IMR-90 (cell line): Measurements from ENCODE around the gene POU2F2. TPM values are rescaled to one million over a fixed set of nuclear protein-coding genes. Genes with fewer than 3 reads are reported as not detected.

ENCODE experiments used
- ATAC-seq: fragments of 200-7000 bp; cut with Tn5 transposase; 2 replicates; pipeline ENCODE4 v1.9.1; 2020; ENCODE audit warnings: low read depth, mild to moderate bottlenecking, moderate library complexity
- BruUV-seq: library from RNA; stranded (reverse); fragments of 400-500 nt; replicated peaks from 2 replicates; lab custom pipeline; 2021; lab: Mats Ljungman, UMichigan
- CTCF ChIA-PET: fragments of 300-600 bp; formaldehyde crosslinking; extraction: SDS; loops from one replicate; lab custom pipeline; 2021; ENCODE audit warnings: antibody characterized with exemption; lab: Yijun Ruan, JAX
- POLR2A ChIA-PET: fragments of 300-600 bp; sonication (Branson Sonifier 250); formaldehyde crosslinking; loops from one replicate; lab custom pipeline; 2022; ENCODE audit warnings: antibody characterized with exemption; ENCODE audit not compliant: unreplicated experiment; lab: Charles Lee
- DNase-seq: peaks from one replicate; pipeline ENCODE4 v3.0.0; 2013
- H2AFZ ChIP-seq: replicated peaks from 2 replicates; pipeline ENCODE3; 2013; ENCODE audit warnings: low read length, mild to moderate bottlenecking; ENCODE audit not compliant: poor library complexity
- H2AK5ac ChIP-seq: 2 replicates; pipeline ENCODE4 v1.6.1; 2013; ENCODE audit warnings: low read depth, low read length, inconsistent platforms
- H2AK9ac ChIP-seq: replicated peaks from 2 replicates; pipeline ENCODE3; 2013; ENCODE audit warnings: mild to moderate bottlenecking, low read depth, low read length, moderate library complexity; ENCODE audit not compliant: poor library complexity
- H2BK120ac ChIP-seq: 2 replicates; pipeline ENCODE4 v1.6.1; 2013; ENCODE audit warnings: low read depth, low read length, inconsistent platforms
- H2BK15ac ChIP-seq: 3 replicates; pipeline ENCODE4 v1.6.1; 2013; ENCODE audit warnings: low read depth, low read length, inconsistent platforms
- H2BK20ac ChIP-seq: 2 replicates; pipeline ENCODE4 v1.6.1; 2013; ENCODE audit warnings: low read depth, mild to moderate bottlenecking, inconsistent platforms, low read length, moderate library complexity
- H2BK5ac ChIP-seq: 2 replicates; pipeline ENCODE4 v1.6.1; 2013; ENCODE audit warnings: mild to moderate bottlenecking, low read depth, low read length, inconsistent platforms; ENCODE audit not compliant: poor library complexity, severe bottlenecking
- H3K14ac ChIP-seq: replicated peaks from 2 replicates; pipeline ENCODE4 v1.6.1; 2013; ENCODE audit warnings: low read depth, low read length, inconsistent platforms
- H3K18ac ChIP-seq: 2 replicates; pipeline ENCODE4 v1.6.1; 2013; ENCODE audit warnings: low read depth, low read length, control low read depth
- H3K23ac ChIP-seq: 2 replicates; pipeline ENCODE4 v1.6.1; 2013; ENCODE audit warnings: low read depth, low read length, inconsistent platforms
- H3K27ac ChIP-seq: 2 replicates; pipeline ENCODE4 v1.5.1; 2013; ENCODE audit warnings: mild to moderate bottlenecking, control low read depth, low read length; ENCODE audit not compliant: insufficient read depth
- H3K27me3 ChIP-seq: 2 replicates; pipeline ENCODE4 v1.6.1; 2013; ENCODE audit warnings: low read length; ENCODE audit not compliant: control insufficient read depth, insufficient read depth
- H3K36me3 ChIP-seq: 2 replicates; pipeline ENCODE4 v1.6.1; 2013; ENCODE audit warnings: low read length, mixed read lengths; ENCODE audit not compliant: control insufficient read depth, insufficient read depth
- H3K4ac ChIP-seq: 2 replicates; pipeline ENCODE4 v1.6.1; 2013; ENCODE audit warnings: low read depth, low read length, inconsistent platforms
- H3K4me1 ChIP-seq: 2 replicates; pipeline ENCODE4 v1.6.1; 2013; ENCODE audit warnings: low read length, mixed read lengths; ENCODE audit not compliant: control insufficient read depth, insufficient read depth
- H3K4me2 ChIP-seq: 2 replicates; pipeline ENCODE4 v1.6.1; 2013; ENCODE audit warnings: low read depth, mild to moderate bottlenecking, control low read depth, low read length, moderate library complexity
- H3K4me3 ChIP-seq: 2 replicates; pipeline ENCODE4 v1.5.1; 2013; ENCODE audit warnings: low read depth, mild to moderate bottlenecking, control low read depth, low read length, moderate library complexity; ENCODE audit not compliant: insufficient read depth
- H3K56ac ChIP-seq: 2 replicates; pipeline ENCODE4 v1.6.1; 2013; ENCODE audit warnings: low read length, inconsistent platforms; ENCODE audit not compliant: insufficient read depth; ENCODE audit errors: extremely low read depth
- H3K79me1 ChIP-seq, 2 experiments: 2 replicates each; pipeline ENCODE4 v1.6.1; 2013; ENCODE audit warnings: low read length in 2 of 2, inconsistent platforms in 1 of 2, low read depth in 1 of 2
- H3K9ac ChIP-seq: 2 replicates; pipeline ENCODE4 v1.6.1; 2013; ENCODE audit warnings: low read depth, low read length, control low read depth
- H3K9me1 ChIP-seq: 2 replicates; pipeline ENCODE4 v1.6.1; 2013; ENCODE audit warnings: low read length, inconsistent platforms; ENCODE audit not compliant: insufficient read depth
- H3K9me3 ChIP-seq: 2 replicates; pipeline ENCODE4 v1.6.1; 2013; ENCODE audit warnings: low read length; ENCODE audit not compliant: control insufficient read depth, insufficient read depth
- H4K20me1 ChIP-seq: 2 replicates; pipeline ENCODE4 v1.6.1; 2013; ENCODE audit warnings: low read length, inconsistent platforms; ENCODE audit not compliant: insufficient read depth
- H4K5ac ChIP-seq: 2 replicates; pipeline ENCODE4 v1.6.1; 2013; ENCODE audit warnings: mild to moderate bottlenecking, low read depth, low read length, control low read depth
- H4K8ac ChIP-seq, 2 experiments: 2 replicates each; pipeline ENCODE4 v1.6.1; 2013; ENCODE audit warnings: low read depth in 2 of 2, low read length in 2 of 2, control low read depth in 1 of 2, inconsistent platforms in 1 of 2
- H4K91ac ChIP-seq: 2 replicates; pipeline ENCODE4 v1.6.1; 2013; ENCODE audit warnings: low read depth, low read length, inconsistent platforms; ENCODE audit not compliant: insufficient read depth
- BHLHE40 ChIP-seq: fragments of 150-350 bp; IDR thresholded peaks from 2 replicates; pipeline ENCODE4 v1.6.1; 2016; ENCODE audit warnings: mild to moderate bottlenecking, low read depth, low read length
- CEBPB ChIP-seq: IDR thresholded peaks from 2 replicates; pipeline ENCODE4 v1.6.1; 2012; ENCODE audit warnings: low read depth, low read length, improper control_type of control experiment
- CHD1 ChIP-seq: IDR thresholded peaks from 2 replicates; pipeline ENCODE4 v1.6.1; 2012; ENCODE audit warnings: low read depth, low read length, improper control_type of control experiment
- CTCF ChIP-seq: conservative IDR thresholded peaks from 2 replicates; pipeline ENCODE4 v1.5.1; 2012; ENCODE audit warnings: mild to moderate bottlenecking, low read depth, low read length, improper control_type of control experiment
- ELK1 ChIP-seq: fragments of 150-350 bp; IDR thresholded peaks from 2 replicates; pipeline ENCODE4 v1.6.1; 2016; ENCODE audit warnings: low read depth, mild to moderate bottlenecking, low read length, moderate library complexity, borderline replicate concordance
- FOS ChIP-seq: fragments of 150-350 bp; IDR thresholded peaks from 2 replicates; pipeline ENCODE4 v1.6.1; 2016; ENCODE audit warnings: low read depth, low read length
- MAFK ChIP-seq: IDR thresholded peaks from 2 replicates; pipeline ENCODE4 v1.6.1; 2012; ENCODE audit warnings: low read depth, low read length, improper control_type of control experiment
- MAZ ChIP-seq: IDR thresholded peaks from 2 replicates; pipeline ENCODE4 v1.6.1; 2012; ENCODE audit warnings: low read depth, mild to moderate bottlenecking, low read length, improper control_type of control experiment, moderate library complexity, borderline replicate concordance
- MXI1 ChIP-seq: IDR thresholded peaks from 2 replicates; pipeline ENCODE4 v1.6.1; 2012; ENCODE audit warnings: low read depth, mild to moderate bottlenecking, low read length, moderate library complexity, borderline replicate concordance
- NFE2L2 ChIP-seq: fragments of 150-350 bp; IDR thresholded peaks from 2 replicates; pipeline ENCODE4 v1.6.1; 2016; ENCODE audit warnings: low read depth, mild to moderate bottlenecking, low read length
- POLR2A ChIP-seq: IDR thresholded peaks from 2 replicates; pipeline ENCODE4 v1.6.1; 2012; ENCODE audit warnings: mild to moderate bottlenecking, low read depth, low read length
- RCOR1 ChIP-seq: IDR thresholded peaks from 2 replicates; pipeline ENCODE4 v1.6.1; 2012; ENCODE audit warnings: mild to moderate bottlenecking, low read length, improper control_type of control experiment; ENCODE audit not compliant: insufficient replicate concordance
- RFX5 ChIP-seq: IDR thresholded peaks from 2 replicates; pipeline ENCODE4 v1.8.0; 2012; ENCODE audit warnings: low read depth, mild to moderate bottlenecking, low read length, moderate library complexity
- SMC3 ChIP-seq: fragments of 150-350 bp; IDR thresholded peaks from 2 replicates; pipeline ENCODE4 v1.6.1; 2016; ENCODE audit warnings: low read depth, mild to moderate bottlenecking, antibody characterized with exemption, low read length, moderate library complexity
- WGBS, 2 experiments: methylation state at CpG; one replicate each; pipeline versions ENCODE4 v1.1.5 to v1.1.7; 2013; ENCODE audit warnings: missing lambda C conversion rate in 2 of 2; ENCODE audit not compliant: insufficient read length in 1 of 2; ENCODE audit errors: extremely low coverage in 2 of 2; 5-methylcytosine and 5-hydroxymethylcytosine counted together
- dilution Hi-C: fragments of 300-500 bp; cut with HindIII; formaldehyde crosslinking; loops from one replicate; pipeline ENCODE4 v1.14.3; 2018; ENCODE audit warnings: low sequenced_read_pairs; ENCODE audit not compliant: unreplicated experiment
- in situ Hi-C: fragments of 300-500 bp; cut with MboI; formaldehyde crosslinking; loops from 3 replicates; pipeline ENCODE4 v1.14.3; 2019; ENCODE audit warnings: low sequenced_read_pairs, inconsistent platforms, mixed read lengths
- intact Hi-C: fragments of 100-400 bp; cut with micrococcal nuclease; formaldehyde crosslinking; loops from 2 replicates; pipeline ENCODE4 v1.10.0; 2022
- polyA plus RNA-seq, 3 experiments: library from polyadenylated mRNA; depleted of rRNA; stranded (reverse); fragments of >200 nt; gene quantifications; 2 replicates each; pipeline ENCODE4 v1.2.3, GENCODE V29; 2012; ENCODE audit warnings: low replicate concordance in 1 of 3
- total RNA-seq: library from RNA; depleted of rRNA; stranded (reverse); fragments of >200 nt; gene quantifications from 2 replicates; pipeline ENCODE4 v1.2.3, GENCODE V29; 2012

The POU2F2 gene
- total and polyA plus RNA-seq, 2 of the 4 experiments (the other 2 are of a cell fraction), result 0.54 to 5.0 TPM

GRCh38 chr19:42114412-42114811, 17.8 kb downstream of the POU2F2 start:
- H4K91ac ChIP-seq, result peak overlapping the region; percentile 84
- peaks cover 21% of the 10 kb centered on the region for H3K4me1 ChIP-seq
- H3K4ac ChIP-seq, result peak overlapping the region; percentile 84
- H3K9me3 ChIP-seq, result no peaks in the 10 kb centered on the region
- peak overlapping the region; percentile 40 for H2AK5ac ChIP-seq
- DNase-seq, result no peak
- H2AFZ ChIP-seq, result peak overlapping the region; percentile 64
- peak overlapping the region; percentile 17; the same call in 1 of the 2 replicates for H3K18ac ChIP-seq
- H3K9ac ChIP-seq, result no peak overlapping the region; the same call in 1 of the 2 replicates
- H2BK5ac ChIP-seq, result peak overlapping the region; percentile 77
- peak overlapping the region; percentile 63 for H3K27ac ChIP-seq
- ATAC-seq, result no peak
- ChIA-PET POLR2A (no interaction called here), CTCF (interaction anchor here (0.7 to 1.0 kb wide), 3 partner anchors 9 to 14 kb away, joined by 3 to 4 read pairs (median 4); no protein-coding TSS in a partner anchor)
- H2BK120ac ChIP-seq, result peak overlapping the region; percentile 84
- 33% methylated on average over 3 of the region's 7 CpGs; no CpG with 5 or more reads in 1 of the 2 experiments for WGBS, 2 experiments
- peak overlapping the region; percentile 62 for H2BK20ac ChIP-seq
- H3K4me3 ChIP-seq, result no peak overlapping the region
- dilution Hi-C loops (no loop called here), intact Hi-C loops (no loop called here), in situ Hi-C loops (loop anchor here (10.0 kb wide), 1 partner anchor 280 kb away; the partner anchor contains the start of gene CNFN)
- H3K23ac ChIP-seq, result peak overlapping the region; percentile 32; the same call in 1 of the 2 replicates
- H3K14ac ChIP-seq, result peak overlapping the region; percentile 62
- H2BK15ac ChIP-seq, result peak overlapping the region; percentile 71; the same call in 2 of the 3 replicates
- peak overlapping the region; percentile 67 for H3K56ac ChIP-seq
- H4K5ac ChIP-seq, result peak overlapping the region; percentile 11; the same call in 1 of the 2 replicates
- no peaks in the 10 kb centered on the region for H3K36me3 ChIP-seq
- H3K27me3 ChIP-seq, result no peaks in the 10 kb centered on the region
- H4K20me1 ChIP-seq, result no peaks in the 10 kb centered on the region
- H3K9me1 ChIP-seq, result peaks cover 32% of the 10 kb centered on the region
- peaks cover 3 to 22% of the 10 kb centered on the region in 2 experiments; a peak in 3 of 4 replicates for H3K79me1 ChIP-seq
- peak overlapping the region; percentile 75 to 84; a peak in 3 of 4 replicates for H4K8ac ChIP-seq
- peak overlapping the region; percentile 5 for H3K4me2 ChIP-seq
- TF ChIP-seq NFE2L2 (no peak), MAZ (no peak), MXI1 (no peak), CTCF (no peak), SMC3 (no peak), CHD1 (no peak), CEBPB (no peak), RFX5 (no peak), POLR2A (no peak), ELK1 (no peak), MAFK (no peak), FOS (no peak), RCOR1 (no peak), BHLHE40 (no peak)
- BruUV-seq, result no TSS peak
- H2AK9ac ChIP-seq, result peak overlapping the region; percentile 25
